ENCODE results near the gene TBX5. TPM values are rescaled to one million over a fixed set of nuclear protein-coding genes. Genes with fewer than 3 reads are reported as not detected.

The TBX5 gene
- polyA plus RNA-seq, 4 donors: 0.13 TPM; not detected in 3

- no peak for DNase-seq (ENCODE audit: low read depth in 4 of 4, low spot score in 3 of 4)
These were observed 71.5 kb downstream of the TBX5 start for GRCh38 chr12:114334395-114334794.

- no peak for DNase-seq (ENCODE audit: low read depth in 4 of 4, low spot score in 3 of 4)
These were observed 77.7 kb downstream of the TBX5 start for GRCh38 chr12:114328292-114328691.

DNA sequence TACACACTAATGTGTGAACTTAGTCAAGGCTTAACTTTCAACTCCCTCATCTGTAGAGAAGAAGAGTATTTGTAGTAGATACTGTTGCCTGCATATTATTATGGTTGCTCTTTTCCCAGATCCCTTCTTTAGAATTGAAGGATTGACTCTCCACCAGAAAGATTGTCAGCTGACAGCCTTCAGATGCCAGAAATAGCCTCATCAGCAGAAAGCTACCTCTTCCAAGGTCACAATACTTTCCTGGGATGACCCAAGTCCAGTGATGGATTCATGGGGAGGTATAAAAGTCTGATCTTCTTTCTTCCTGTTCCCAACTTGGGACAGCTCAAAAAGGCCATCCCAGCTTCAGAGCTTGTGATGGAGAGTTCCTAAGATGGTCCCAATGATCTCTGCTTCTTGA, 78.2 kb downstream of the TBX5 start:
- DNase-seq (ENCODE audit: low read depth in 4 of 4, low spot score in 3 of 4): no peak

DNA sequence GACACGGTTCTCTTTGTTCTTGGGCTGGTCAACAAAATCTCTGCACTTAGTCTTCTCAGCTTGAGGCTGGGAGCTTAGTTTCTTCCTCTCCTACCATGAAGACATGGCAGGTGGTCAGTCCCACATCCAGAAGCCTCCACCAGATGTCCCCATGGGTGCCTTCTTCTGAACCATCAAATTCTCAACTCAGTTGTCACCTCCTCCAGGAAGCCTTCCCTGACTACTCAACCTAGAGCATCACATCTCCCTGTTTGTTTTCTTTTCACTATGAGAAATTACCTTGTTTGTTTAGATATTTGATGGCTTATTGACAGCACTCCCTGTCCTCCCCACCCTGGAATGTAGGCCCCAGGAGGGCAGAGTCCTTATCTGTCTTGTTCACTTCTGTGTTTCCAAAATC, 84.4 kb downstream of the TBX5 start:
- no peak for DNase-seq (ENCODE audit: low read depth in 4 of 4, low spot score in 3 of 4)

DNA sequence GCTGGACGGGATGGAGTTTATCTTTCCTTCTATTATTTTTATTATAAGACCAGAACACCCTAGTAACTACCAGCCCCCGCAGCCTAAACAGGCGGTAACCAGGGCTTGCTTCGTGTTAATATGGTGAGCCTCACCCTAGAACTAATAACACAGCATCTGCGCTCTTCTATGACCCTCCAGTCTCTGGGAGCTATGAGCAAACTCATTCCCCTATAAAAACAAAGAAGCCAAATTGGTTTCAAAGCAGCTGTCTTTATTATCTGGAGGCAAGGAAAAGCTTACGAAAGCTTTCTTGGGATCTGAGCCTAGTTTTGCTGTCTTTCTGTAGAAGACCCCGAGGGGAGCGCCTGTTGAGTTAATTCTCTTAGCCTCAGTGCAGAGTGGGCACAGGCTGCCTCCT, 85.0 kb downstream of the TBX5 start:
- DNase-seq (ENCODE audit: low read depth in 4 of 4, low spot score in 3 of 4): no peak

DNA sequence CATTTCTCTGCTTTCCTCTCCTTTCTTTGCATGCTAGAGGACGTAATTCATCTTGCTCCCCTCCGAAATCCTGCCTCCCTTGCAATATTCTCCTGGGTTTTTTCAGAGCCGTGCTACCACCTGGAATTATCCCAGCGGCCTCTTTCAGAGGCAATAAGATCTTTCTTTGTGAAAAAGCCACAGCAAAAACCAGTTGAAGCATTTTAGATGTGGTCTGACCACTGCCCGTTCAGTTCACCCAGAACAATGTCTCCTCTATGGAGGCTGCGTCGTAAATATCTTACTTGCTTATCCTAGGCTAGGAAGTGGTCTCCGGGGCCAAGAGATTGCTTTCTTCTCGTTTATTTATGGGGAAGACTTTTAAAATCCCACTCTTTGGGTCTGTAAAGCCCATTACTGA, 85.8 kb downstream of the TBX5 start:
- DNase-seq (ENCODE audit: low read depth in 4 of 4, low spot score in 3 of 4): no peak

DNA sequence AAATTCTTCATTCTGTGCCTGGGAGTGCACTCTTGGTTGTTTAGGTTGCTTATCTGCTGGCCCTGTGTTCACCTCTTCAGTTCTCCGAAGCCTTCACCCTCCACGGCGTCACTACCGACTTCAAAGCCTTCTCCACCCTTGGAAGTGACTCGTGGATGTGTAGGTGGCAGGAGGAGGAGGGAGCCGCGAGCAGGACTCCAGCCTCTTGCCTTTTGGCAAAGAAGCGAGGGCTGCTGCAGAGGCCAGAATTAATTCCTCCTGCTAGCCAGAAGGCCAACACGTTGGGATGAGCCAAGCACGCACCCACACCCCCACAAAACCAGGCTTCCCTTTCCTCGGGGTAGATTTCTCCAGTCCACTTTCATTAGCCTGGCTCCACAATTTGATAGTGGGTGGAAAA, 86.5 kb downstream of the TBX5 start:
- no peak for DNase-seq (ENCODE audit: low read depth in 4 of 4, low spot score in 3 of 4)

DNA sequence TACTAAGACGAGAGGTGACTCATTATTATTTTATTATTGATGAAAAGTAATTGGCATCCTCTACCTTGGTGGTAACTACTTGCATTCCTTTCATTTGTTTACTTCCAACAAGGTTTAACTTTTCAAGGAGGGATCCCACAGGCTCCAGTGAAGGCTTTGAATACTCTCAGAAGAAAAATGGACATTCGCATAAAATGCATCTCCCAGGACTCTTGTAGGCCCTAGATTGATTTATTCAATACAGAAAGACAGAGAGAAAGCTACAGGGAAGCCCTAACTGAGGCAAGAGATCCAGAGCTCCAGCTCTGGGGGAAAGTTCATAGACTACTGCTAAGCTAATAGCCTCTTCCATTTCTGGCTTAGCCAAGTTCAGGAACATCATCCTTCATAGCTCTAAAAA, 87.0 kb downstream of the TBX5 start:
- DNase-seq (ENCODE audit: low read depth in 4 of 4, low spot score in 3 of 4): no peak

- DNase-seq (ENCODE audit: low read depth in 4 of 4, low spot score in 3 of 4): no peak
These were observed 89.9 kb downstream of the TBX5 start for GRCh38 chr12:114316076-114316475.

GRCh38 chr12:114314974-114315720, 90.8 kb downstream of the TBX5 start:
- no peak for DNase-seq (ENCODE audit: low read depth in 4 of 4, low spot score in 3 of 4)

DNA sequence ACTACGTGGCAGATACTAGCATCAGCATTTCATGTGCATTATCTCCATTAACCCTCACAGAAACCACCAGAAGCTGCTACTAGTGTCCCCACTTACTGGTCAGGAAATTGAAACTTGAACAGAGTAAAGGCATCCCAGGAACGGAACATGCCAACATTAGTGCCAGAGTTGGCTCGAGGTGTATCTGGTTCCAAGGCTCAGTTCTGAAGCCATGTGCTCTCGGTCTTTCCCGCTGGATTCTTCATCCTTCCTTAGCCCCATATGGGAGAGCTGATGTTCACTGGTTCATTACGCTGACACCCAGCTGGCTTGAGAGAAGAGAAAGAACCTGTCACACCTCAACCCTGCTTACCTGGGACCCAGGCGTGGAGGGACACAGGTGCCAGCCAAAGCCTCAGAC, 91.5 kb downstream of the TBX5 start:
- DNase-seq (ENCODE audit: low read depth in 4 of 4, low spot score in 3 of 4): no peak

- no peak for DNase-seq (ENCODE audit: low read depth in 4 of 4, low spot score in 3 of 4)
These were observed 92.0 kb downstream of the TBX5 start for GRCh38 chr12:114313910-114314309.

GRCh38 chr12:114311974-114312373, 94.0 kb downstream of the TBX5 start:
- DNase-seq (ENCODE audit: low read depth in 4 of 4, low spot score in 3 of 4): no peak

GRCh38 chr12:114306646-114307045, 99.3 kb downstream of the TBX5 start:
- DNase-seq (ENCODE audit: low read depth in 4 of 4, low spot score in 3 of 4): no peak

GRCh38 chr12:114305446-114305845, 100.5 kb downstream of the TBX5 start:
- DNase-seq (ENCODE audit: low read depth in 4 of 4, low spot score in 3 of 4): no peak
